Prostate gland (tissue), 2 donors: Measurements from ENCODE around the gene STIM1. TPM values are rescaled to one million over a fixed set of nuclear protein-coding genes. Genes with fewer than 3 reads are reported as not detected.
"Not testable (repeated sequence)": the region's sequence is repeated elsewhere in the genome, so short reads cannot be mapped to it uniquely, and the experiment has no call there.

Experiments
- DNase-seq: peaks from one replicate; pipeline ENCODE4 v3.0.0-alpha.2; 2019; ENCODE audit warnings: low spot score
- H3K27ac ChIP-seq, 2 donors: fragments of 200-600 bp; sonication (generic); 2 replicates each; pipeline ENCODE4 v1.5.1; 2017 to 2019
- H3K27me3 ChIP-seq: fragments of 200-600 bp; sonication (generic); replicated peaks from 2 replicates; pipeline ENCODE4 v1.5.1; 2019; ENCODE audit not compliant: insufficient read depth
- H3K36me3 ChIP-seq, 2 donors: fragments of 200-600 bp; sonication (generic); 1 replicate in 1 of 2; 2 replicates in 1 of 2; pipeline versions ENCODE4 v1.5.1 to v1.8.1; 2017 to 2019
- H3K4me1 ChIP-seq: fragments of 200-600 bp; sonication (generic); replicated peaks from 2 replicates; pipeline ENCODE4 v1.5.1; 2019
- H3K4me3 ChIP-seq, 2 donors: fragments of 200-600 bp; sonication (generic); 2 replicates each; pipeline ENCODE4 v1.5.1; 2017 to 2019
- H3K9me3 ChIP-seq: fragments of 200-600 bp; sonication (generic); 2 replicates; pipeline ENCODE4 v1.5.1; 2017
- CTCF ChIP-seq, 4 experiments: fragments of 200-600 bp in 2 of 4; fragments of 450-650 bp in 2 of 4; sonication (generic) in 2 of 4; IDR thresholded peaks; 1 replicate in 3 of 4; 2 replicates in 1 of 4; pipeline ENCODE4 v1.5.1; 2016 to 2019; ENCODE audit warnings: antibody characterized with exemption in 4 of 4, mild to moderate bottlenecking in 2 of 4, moderate library complexity in 2 of 4
- POLR2A ChIP-seq: fragments of 450-650 bp; IDR thresholded peaks from one replicate; pipeline ENCODE4 v1.6.1; 2016; ENCODE audit warnings: antibody characterized with exemption, mild to moderate bottlenecking
- POLR2AphosphoS5 ChIP-seq: sonication (generic); formaldehyde crosslinking; IDR thresholded peaks from one replicate; pipeline ENCODE4 v1.6.1; 2017; ENCODE audit warnings: antibody characterized with exemption
- WGBS: methylation state at CpG from one replicate; pipeline ENCODE4 v1.1.5; 2018; 5-methylcytosine and 5-hydroxymethylcytosine counted together
- intact Hi-C: fragments of 100-400 bp; cut with DNase I; formaldehyde crosslinking; loops from one replicate; pipeline ENCODE4 v1.14.2; 2022
- total RNA-seq, 2 donors: library from RNA; depleted of rRNA; stranded (reverse); fragments of >200 nt; gene quantifications; one replicate each; pipeline ENCODE4 v1.1.0, GENCODE V29; 2016

The STIM1 gene
- total RNA-seq, 2 donors from 2014 or later, result 34.1 to 65.0 TPM

- Histone ChIP-seq H3K9me3 (no peaks in the 10 kb centered on the region), H3K36me3 (peaks cover 0 to 3% of the 10 kb centered on the region in 2 donors), H3K27me3 (no peaks in the 10 kb centered on the region), H3K4me1 (no peaks in the 10 kb centered on the region), H3K27ac (no peak overlapping the region), H3K4me3 (no peak overlapping the region)
- no peak for TF ChIP-seq CTCF (IDR thresholded peaks at IDR 0.05)
- TF ChIP-seq POLR2AphosphoS5, result no peak
- TF ChIP-seq POLR2A, result no peak
- DNase-seq, result no peak
- intact Hi-C loops, result no loop called here
- WGBS, result 84% methylated on average over 3 of the region's 3 CpGs
Measured at GRCh38 chr11:4118107-4118506, 262.6 kb downstream of the STIM1 start.

- Histone ChIP-seq H3K4me3 (no peak overlapping the region), H3K27ac (no peak overlapping the region), H3K4me1 (no peaks in the 10 kb centered on the region), H3K27me3 (no peaks in the 10 kb centered on the region), H3K36me3 (peaks cover 0 to 3% of the 10 kb centered on the region in 2 donors), H3K9me3 (no peaks in the 10 kb centered on the region)
- TF ChIP-seq POLR2AphosphoS5 (no peak), POLR2A (no peak), CTCF (IDR thresholded peaks at IDR 0.05) (no peak)
- intact Hi-C loops, result no loop called here
- DNase-seq, result no peak
- 82% methylated on average over 4 of the region's 4 CpGs for WGBS
Measured at GRCh38 chr11:4123218-4123617, 267.8 kb downstream of the STIM1 start.

- intact Hi-C loops, result no loop called here
- DNase-seq, result no peak
- H3K4me1 ChIP-seq, result no peaks in the 10 kb centered on the region
- no peak overlapping the region for H3K4me3 ChIP-seq
- H3K27ac ChIP-seq, result no peak overlapping the region
- no peaks in the 10 kb centered on the region for H3K27me3 ChIP-seq
- WGBS, result 90% methylated on average over 6 of the region's 6 CpGs
- TF ChIP-seq CTCF (IDR thresholded peaks at IDR 0.05), result no peak
- no peak for TF ChIP-seq POLR2A
- TF ChIP-seq POLR2AphosphoS5, result no peak
- no peaks in the 10 kb centered on the region for H3K9me3 ChIP-seq
- peaks cover 0 to 3% of the 10 kb centered on the region in 2 donors for H3K36me3 ChIP-seq
Measured at GRCh38 chr11:4125141-4125540, 269.7 kb downstream of the STIM1 start.

GRCh38 chr11:4127357-4127756 is 271.9 kb downstream of the STIM1 start:
- Histone ChIP-seq H3K27ac (no peak overlapping the region), H3K4me3 (no peak overlapping the region), H3K27me3 (no peaks in the 10 kb centered on the region), H3K4me1 (no peaks in the 10 kb centered on the region), H3K9me3 (no peaks in the 10 kb centered on the region), H3K36me3 (no peaks in the 10 kb centered on the region)
- intact Hi-C loops, result no loop called here
- DNase-seq, result no peak
- TF ChIP-seq POLR2A (no peak), POLR2AphosphoS5 (no peak), CTCF (IDR thresholded peaks at IDR 0.05) (no peak)
- WGBS, result 92% methylated on average over 1 of the region's 1 CpG

- H3K36me3 ChIP-seq, DNase-seq, H3K4me1 ChIP-seq, H3K4me3 ChIP-seq, H3K27ac ChIP-seq, H3K9me3 ChIP-seq, intact Hi-C loops, H3K27me3 ChIP-seq: not testable (repeated sequence)
- 90% methylated on average over 4 of the region's 4 CpGs for WGBS
Measured at GRCh38 chr11:4130219-4130618, 274.8 kb downstream of the STIM1 start.
